Astrocyte (in vitro differentiated cells and primary cell): ENCODE measurements around the gene CALML6. TPM values are rescaled to one million over a fixed set of nuclear protein-coding genes. Genes with fewer than 3 reads are reported as not detected.

Source experiments
- DNase-seq: peaks from one replicate; pipeline ENCODE4 v3.0.0-alpha.2; 2010; ENCODE audit warnings: low read depth
- FAIRE-seq: peaks from 2 replicates; lab custom pipeline; 2011; peaks lifted over from hg19 to GRCh38; lab: Jason Lieb, UNC
- H2AFZ ChIP-seq: 2 replicates; pipeline ENCODE4 v1.6.0; 2012; ENCODE audit warnings: low read depth, low read length, inconsistent platforms
- H3K27ac ChIP-seq: 2 replicates; pipeline ENCODE4 v1.5.1; 2011; ENCODE audit warnings: low read depth, low read length, inconsistent platforms
- H3K27me3 ChIP-seq: 2 replicates; pipeline ENCODE4 v1.6.0; 2011; ENCODE audit warnings: low read length, inconsistent platforms; ENCODE audit not compliant: insufficient read depth
- H3K36me3 ChIP-seq: 2 replicates; pipeline ENCODE4 v1.5.1; 2011; ENCODE audit warnings: low read length, inconsistent platforms; ENCODE audit not compliant: insufficient read depth
- H3K4me1 ChIP-seq: 2 replicates; pipeline ENCODE4 v1.5.1; 2011; ENCODE audit warnings: low read length, inconsistent platforms; ENCODE audit not compliant: insufficient read depth
- H3K4me2 ChIP-seq: 2 replicates; pipeline ENCODE4 v1.6.0; 2012; ENCODE audit warnings: low read length, inconsistent platforms
- H3K4me3 ChIP-seq: 2 replicates; pipeline ENCODE4 v1.5.1; 2011; ENCODE audit warnings: low read depth, mild to moderate bottlenecking, low read length, inconsistent platforms; ENCODE audit not compliant: insufficient read depth
- H3K79me2 ChIP-seq: 2 replicates; pipeline ENCODE4 v1.6.0; 2012; ENCODE audit warnings: mild to moderate bottlenecking, low read length, inconsistent platforms; ENCODE audit not compliant: insufficient read depth
- H3K9ac ChIP-seq: 2 replicates; pipeline ENCODE4 v1.6.0; 2012; ENCODE audit warnings: mild to moderate bottlenecking, low read length, inconsistent platforms
- H3K9me3 ChIP-seq: 2 replicates; pipeline ENCODE4 v1.5.1; 2012; ENCODE audit warnings: low read depth, mild to moderate bottlenecking, low read length, inconsistent platforms; ENCODE audit not compliant: insufficient read depth
- H4K20me1 ChIP-seq: 2 replicates; pipeline ENCODE4 v1.6.0; 2012; ENCODE audit warnings: low read length, inconsistent platforms; ENCODE audit not compliant: insufficient read depth
- H3K27ac Mint-ChIP-seq: one replicate; pipeline ENCODE4 v1.8.0; 2021; ENCODE audit warnings: mild to moderate bottlenecking, mixed read lengths; ENCODE audit not compliant: unreplicated experiment
- H3K27me3 Mint-ChIP-seq: one replicate; pipeline ENCODE4 v1.8.0; 2021; ENCODE audit warnings: low read depth, mixed read lengths; ENCODE audit not compliant: unreplicated experiment
- H3K36me3 Mint-ChIP-seq: one replicate; pipeline ENCODE4 v1.8.0; 2021; ENCODE audit warnings: low read depth, mixed read lengths; ENCODE audit not compliant: unreplicated experiment
- H3K4me1 Mint-ChIP-seq: one replicate; pipeline ENCODE4 v1.8.0; 2021; ENCODE audit warnings: low read depth, mixed read lengths; ENCODE audit not compliant: unreplicated experiment
- H3K4me3 Mint-ChIP-seq: one replicate; pipeline ENCODE4 v1.8.0; 2021; ENCODE audit warnings: mild to moderate bottlenecking, moderate library complexity, mixed read lengths; ENCODE audit not compliant: unreplicated experiment
- H3K9me3 Mint-ChIP-seq: one replicate; pipeline ENCODE4 v1.8.0; 2021; ENCODE audit warnings: mild to moderate bottlenecking, mixed read lengths; ENCODE audit not compliant: unreplicated experiment
- CTCF ChIP-seq: IDR thresholded peaks from 2 replicates; pipeline ENCODE4 v1.5.1; 2011; ENCODE audit warnings: low read depth, mild to moderate bottlenecking, inconsistent platforms, low read length, moderate library complexity; ENCODE audit not compliant: insufficient read depth
- EZH2 ChIP-seq: IDR thresholded peaks from 2 replicates; pipeline ENCODE4 v1.6.1; 2012; ENCODE audit warnings: mild to moderate bottlenecking, low read length, inconsistent platforms; ENCODE audit not compliant: insufficient read depth
- total RNA-seq: library from RNA; stranded (reverse); gene quantifications from 2 replicates; pipeline ENCODE4 v1.2.1, GENCODE V29; 2021

The CALML6 gene
- total RNA-seq, 1 donor from 2014 or later: 0.91 TPM

GRCh38 chr1:1938613-1939295, 23.7 kb downstream of the CALML6 start:
- no peak overlapping the region for H3K4me2 ChIP-seq
- peaks cover 2% of the 10 kb centered on the region for H3K36me3 Mint-ChIP-seq
- H3K9ac ChIP-seq: no peak overlapping the region
- no peaks in the 10 kb centered on the region for H3K79me2 ChIP-seq
- H2AFZ ChIP-seq: no peak overlapping the region
- H3K27ac ChIP-seq: no peak overlapping the region
- H3K36me3 ChIP-seq: no peaks in the 10 kb centered on the region
- H3K4me3 ChIP-seq: no peak overlapping the region
- no peaks in the 10 kb centered on the region for H3K4me1 ChIP-seq
- FAIRE-seq: no peak
- peaks cover 5% of the 10 kb centered on the region for H3K9me3 ChIP-seq
- no peak for DNase-seq
- H3K27ac Mint-ChIP-seq: no peak overlapping the region
- H4K20me1 ChIP-seq: no peaks in the 10 kb centered on the region
- no peak for TF ChIP-seq CTCF
- TF ChIP-seq EZH2: no peak
- H3K27me3 ChIP-seq: no peaks in the 10 kb centered on the region
- H3K4me1 Mint-ChIP-seq: no peaks in the 10 kb centered on the region
- H3K4me3 Mint-ChIP-seq: no peak overlapping the region
- H3K9me3 Mint-ChIP-seq: no peaks in the 10 kb centered on the region
- peaks cover 24% of the 10 kb centered on the region for H3K27me3 Mint-ChIP-seq

- Mint-ChIP-seq H3K4me1 (no peaks in the 10 kb centered on the region), H3K9me3 (no peaks in the 10 kb centered on the region), H3K36me3 (peaks cover 2% of the 10 kb centered on the region), H3K27me3 (peaks cover 27% of the 10 kb centered on the region), H3K27ac (no peak overlapping the region), H3K4me3 (no peak overlapping the region)
- Histone ChIP-seq H3K4me1 (no peaks in the 10 kb centered on the region), H3K4me2 (no peak overlapping the region), H3K79me2 (no peaks in the 10 kb centered on the region), H4K20me1 (no peaks in the 10 kb centered on the region), H3K27me3 (no peaks in the 10 kb centered on the region), H2AFZ (no peak overlapping the region), H3K36me3 (no peaks in the 10 kb centered on the region), H3K9me3 (peaks cover 3% of the 10 kb centered on the region), H3K27ac (no peak overlapping the region), H3K9ac (no peak overlapping the region), H3K4me3 (no peak overlapping the region)
- FAIRE-seq: no peak
- TF ChIP-seq EZH2 (no peak), CTCF (no peak)
- DNase-seq: no peak
Measured at GRCh38 chr1:1939296-1940122, 24.4 kb downstream of the CALML6 start.

- no peak overlapping the region for H2AFZ ChIP-seq
- H3K9me3 ChIP-seq: no peaks in the 10 kb centered on the region
- no peaks in the 10 kb centered on the region for H3K4me1 ChIP-seq
- DNase-seq (no peak), FAIRE-seq (no peak)
- no peak overlapping the region for H3K27ac ChIP-seq
- H3K27me3 ChIP-seq: no peaks in the 10 kb centered on the region
- H3K36me3 Mint-ChIP-seq: peaks cover 2% of the 10 kb centered on the region
- H3K4me3 Mint-ChIP-seq: no peak overlapping the region
- H3K27ac Mint-ChIP-seq: no peak overlapping the region
- no peak overlapping the region for H3K4me2 ChIP-seq
- H3K4me1 Mint-ChIP-seq: no peaks in the 10 kb centered on the region
- H3K4me3 ChIP-seq: no peak overlapping the region
- TF ChIP-seq CTCF: no peak
- no peak for TF ChIP-seq EZH2
- no peak overlapping the region for H3K9ac ChIP-seq
- no peaks in the 10 kb centered on the region for H3K79me2 ChIP-seq
- no peaks in the 10 kb centered on the region for H3K9me3 Mint-ChIP-seq
- H3K27me3 Mint-ChIP-seq: peaks cover 27% of the 10 kb centered on the region
- no peaks in the 10 kb centered on the region for H3K36me3 ChIP-seq
- no peaks in the 10 kb centered on the region for H4K20me1 ChIP-seq
Measured at GRCh38 chr1:1940123-1940425, 25.0 kb downstream of the CALML6 start.
